Retina (tissue), 1 donor: ENCODE data around the gene DDX46.
A peak's percentile ranks its signal among the peaks of the same experiment; 100 is the strongest.
"Not testable (repeated sequence)": the region's sequence is repeated elsewhere in the genome, so short reads cannot be mapped to it uniquely, and the experiment has no call there.

Experiments used
- DNase-seq: peaks from one replicate; pipeline ENCODE4 v3.0.0-alpha.2; 2016

The DDX46 gene, protein sequence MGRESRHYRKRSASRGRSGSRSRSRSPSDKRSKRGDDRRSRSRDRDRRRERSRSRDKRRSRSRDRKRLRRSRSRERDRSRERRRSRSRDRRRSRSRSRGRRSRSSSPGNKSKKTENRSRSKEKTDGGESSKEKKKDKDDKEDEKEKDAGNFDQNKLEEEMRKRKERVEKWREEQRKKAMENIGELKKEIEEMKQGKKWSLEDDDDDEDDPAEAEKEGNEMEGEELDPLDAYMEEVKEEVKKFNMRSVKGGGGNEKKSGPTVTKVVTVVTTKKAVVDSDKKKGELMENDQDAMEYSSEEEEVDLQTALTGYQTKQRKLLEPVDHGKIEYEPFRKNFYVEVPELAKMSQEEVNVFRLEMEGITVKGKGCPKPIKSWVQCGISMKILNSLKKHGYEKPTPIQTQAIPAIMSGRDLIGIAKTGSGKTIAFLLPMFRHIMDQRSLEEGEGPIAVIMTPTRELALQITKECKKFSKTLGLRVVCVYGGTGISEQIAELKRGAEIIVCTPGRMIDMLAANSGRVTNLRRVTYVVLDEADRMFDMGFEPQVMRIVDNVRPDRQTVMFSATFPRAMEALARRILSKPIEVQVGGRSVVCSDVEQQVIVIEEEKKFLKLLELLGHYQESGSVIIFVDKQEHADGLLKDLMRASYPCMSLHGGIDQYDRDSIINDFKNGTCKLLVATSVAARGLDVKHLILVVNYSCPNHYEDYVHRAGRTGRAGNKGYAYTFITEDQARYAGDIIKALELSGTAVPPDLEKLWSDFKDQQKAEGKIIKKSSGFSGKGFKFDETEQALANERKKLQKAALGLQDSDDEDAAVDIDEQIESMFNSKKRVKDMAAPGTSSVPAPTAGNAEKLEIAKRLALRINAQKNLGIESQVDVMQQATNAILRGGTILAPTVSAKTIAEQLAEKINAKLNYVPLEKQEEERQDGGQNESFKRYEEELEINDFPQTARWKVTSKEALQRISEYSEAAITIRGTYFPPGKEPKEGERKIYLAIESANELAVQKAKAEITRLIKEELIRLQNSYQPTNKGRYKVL

DNA sequence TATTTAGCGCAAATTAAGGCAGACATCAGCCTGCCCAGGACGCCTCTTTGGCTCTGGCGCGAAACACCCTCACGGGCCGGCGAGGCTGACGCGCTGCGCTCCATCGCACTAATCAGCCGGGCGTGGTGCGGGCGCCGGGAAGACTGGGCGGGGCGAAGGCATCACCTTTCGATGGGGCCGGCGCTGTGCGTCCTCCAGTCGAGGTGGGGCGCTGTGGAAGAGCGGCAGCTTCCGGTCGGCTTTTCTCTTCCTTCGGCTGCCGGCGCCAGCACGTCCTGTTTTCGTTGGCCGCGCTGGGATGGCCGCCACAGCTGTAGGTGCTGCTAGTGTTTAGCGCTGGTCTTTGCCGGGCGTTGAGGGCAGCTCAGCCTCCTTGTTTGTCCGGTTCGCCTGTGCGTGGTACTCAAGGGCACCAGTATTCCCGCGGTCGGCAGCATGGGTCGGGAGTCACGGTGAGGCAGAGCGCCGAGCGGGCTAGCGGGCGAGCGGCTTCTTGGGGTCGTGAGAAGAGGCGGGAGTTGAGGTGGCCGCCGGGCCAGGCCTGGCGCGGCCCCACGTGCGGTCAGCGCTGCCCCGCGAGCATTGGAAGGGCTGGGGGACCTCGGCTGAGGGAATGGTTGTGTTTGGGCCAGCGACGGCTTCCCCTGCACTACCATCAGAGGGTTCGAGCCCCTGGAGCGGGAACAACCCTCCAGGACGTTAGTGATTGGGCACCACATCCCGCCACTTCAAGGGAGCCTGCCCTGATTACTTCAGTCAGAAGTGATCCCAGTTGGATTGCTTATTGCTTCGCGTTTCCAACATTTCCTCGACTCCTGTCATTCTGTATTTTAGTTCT, at the start of gene DDX46:
TSS of gene DDX46 (plus strand) at position 276 of the 838 bp plus-strand sequence. CDS start at position 436, 160 bp downstream.
- DNase-seq = peak; percentile 98

DNA sequence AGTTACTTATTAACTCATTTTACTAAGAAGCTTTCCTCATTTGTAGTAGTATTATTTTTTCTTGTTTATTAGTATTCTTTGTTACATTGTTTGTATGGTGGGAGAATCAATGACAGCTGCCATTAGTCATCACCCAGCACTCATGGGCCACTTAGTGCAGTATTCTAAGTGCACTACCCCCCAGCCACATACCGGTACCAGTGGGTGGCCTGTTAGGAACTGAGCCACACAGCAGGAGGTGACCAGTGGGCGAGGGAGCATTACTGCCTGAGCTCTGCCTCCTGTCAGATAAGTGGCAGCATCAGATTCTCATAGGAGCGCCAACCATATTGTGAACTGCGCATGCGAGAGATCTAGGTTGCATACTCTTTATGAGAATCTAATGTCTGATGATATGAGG, 44.5 kb upstream of the DDX46 start:
- no peak for DNase-seq

DNA sequence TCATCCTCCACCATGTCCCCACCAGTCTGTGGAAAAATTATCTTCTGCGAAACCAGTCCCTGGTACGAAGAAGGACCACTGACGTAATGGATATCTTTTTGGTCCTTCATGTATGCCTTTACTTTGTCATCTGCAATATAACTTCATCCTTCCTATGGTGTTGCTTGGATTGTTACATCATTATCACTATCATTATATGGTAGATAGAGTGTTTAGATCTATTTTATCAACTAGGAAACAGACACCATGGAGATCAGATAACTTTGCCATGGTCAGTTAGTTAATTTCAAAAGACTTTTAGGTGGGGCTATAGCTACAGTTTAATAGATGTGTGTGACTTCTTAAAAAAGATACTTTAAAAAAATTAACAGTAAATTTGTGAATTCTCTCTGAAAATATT, 44.0 kb upstream of the DDX46 start:
- DNase-seq = no peak

DNA sequence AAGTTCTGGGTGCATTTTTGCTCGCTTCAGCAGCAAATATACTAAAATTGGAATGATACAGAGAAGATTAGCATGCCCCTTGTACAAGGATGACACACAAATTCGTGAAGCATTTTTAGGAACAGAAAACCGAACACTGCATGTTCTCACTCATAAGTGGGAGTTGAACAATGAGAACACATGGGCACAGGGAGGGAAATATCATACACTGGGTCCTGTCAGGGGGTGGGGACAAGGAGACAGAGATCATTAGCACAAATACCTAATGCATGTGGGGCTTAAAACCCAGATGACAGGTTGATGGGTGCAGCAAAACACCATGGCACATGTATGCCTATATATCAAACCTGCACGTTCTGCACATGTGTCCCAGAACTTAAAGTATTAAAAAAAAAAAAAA, 43.1 kb upstream of the DDX46 start:
- DNase-seq = not testable (repeated sequence)

DNA sequence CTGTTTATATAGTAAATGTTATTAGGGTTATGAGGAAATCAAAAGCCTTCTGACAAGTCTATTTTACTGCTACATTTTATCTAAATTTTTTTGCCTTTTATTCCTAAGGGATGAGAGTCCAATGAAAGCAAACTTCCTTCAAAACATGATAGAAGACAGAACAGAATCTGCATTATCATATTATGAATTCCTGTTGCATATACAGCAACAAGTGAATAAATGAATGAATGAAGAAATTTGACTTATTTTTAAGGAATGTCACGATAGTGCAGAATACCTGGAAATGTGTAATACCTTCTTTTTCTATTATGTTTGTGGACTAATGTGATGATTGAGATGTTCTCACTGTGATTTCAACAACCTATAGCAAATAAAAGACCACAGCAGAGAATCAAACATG, 33.7 kb upstream of the DDX46 start:
- no peak for DNase-seq

DNA sequence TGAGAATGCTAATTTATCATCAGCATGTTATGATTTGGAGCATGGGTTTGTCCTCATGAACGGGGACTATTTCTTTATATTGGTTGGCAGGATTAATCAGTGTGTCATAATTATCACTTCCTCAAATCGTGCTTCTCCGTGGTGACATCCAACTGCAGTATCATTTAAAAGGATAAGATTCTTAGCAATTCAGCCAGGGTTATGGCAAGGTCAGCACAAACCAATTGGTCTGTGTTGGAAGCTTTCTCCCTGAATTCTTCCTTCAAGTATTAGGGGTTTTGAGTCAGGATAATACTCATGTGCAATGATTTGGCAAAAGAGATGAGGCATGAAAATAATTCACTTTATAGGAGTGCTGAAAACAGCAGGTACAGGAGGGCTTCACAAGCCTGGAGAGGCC, 25.8 kb upstream of the DDX46 start:
- DNase-seq = no peak

DNA sequence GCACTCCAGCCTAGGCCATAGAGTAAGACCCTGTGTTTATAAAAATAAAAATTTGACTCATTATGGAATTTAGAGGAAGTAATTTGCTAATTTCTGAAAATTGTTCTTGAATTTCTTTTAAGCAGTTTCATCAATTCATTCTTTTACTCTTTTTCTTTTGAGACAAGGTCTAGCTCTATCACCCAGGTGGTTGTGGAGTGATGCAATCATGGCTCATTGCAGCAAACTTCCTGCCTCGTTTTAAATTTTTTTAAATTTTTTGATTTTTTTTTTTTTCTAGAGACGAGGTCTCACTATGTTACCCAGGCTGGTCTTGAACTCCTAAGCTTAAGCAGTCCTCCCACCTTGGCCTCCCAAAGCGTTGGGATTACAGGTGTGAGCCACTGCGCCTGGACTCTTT, 23.3 kb upstream of the DDX46 start:
- no peak for DNase-seq

DNA sequence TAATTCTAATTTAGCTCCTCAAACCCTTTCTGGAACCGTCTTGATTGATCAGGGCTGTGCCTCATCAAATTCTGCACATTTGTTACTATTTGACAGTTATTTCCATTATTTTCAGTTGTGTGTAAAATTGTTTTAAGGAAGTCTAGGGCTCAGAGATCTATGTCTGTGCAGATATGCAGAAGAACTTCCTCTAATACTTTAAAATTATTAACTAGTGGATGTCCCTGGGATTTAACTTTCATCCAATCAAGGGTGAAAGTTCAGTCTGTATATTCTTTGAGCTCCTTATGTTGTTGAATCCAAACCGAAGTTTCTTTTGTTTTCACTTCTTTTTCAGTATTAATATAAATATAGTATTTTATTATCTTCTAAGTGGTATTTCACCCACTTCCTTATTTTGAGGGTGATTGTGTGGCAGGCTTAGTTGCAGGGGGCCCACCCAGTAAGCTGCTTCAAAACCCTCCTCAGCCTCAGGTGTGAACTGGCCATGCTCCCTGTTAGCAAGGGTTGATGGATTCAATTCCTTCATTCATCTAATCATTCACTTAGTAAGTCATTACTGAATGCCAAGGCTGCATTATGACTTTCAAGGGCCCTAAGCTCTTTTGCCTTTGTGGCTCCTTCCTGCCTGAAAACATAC, 22.3 kb upstream of the DDX46 start:
- no peak for DNase-seq

DNA sequence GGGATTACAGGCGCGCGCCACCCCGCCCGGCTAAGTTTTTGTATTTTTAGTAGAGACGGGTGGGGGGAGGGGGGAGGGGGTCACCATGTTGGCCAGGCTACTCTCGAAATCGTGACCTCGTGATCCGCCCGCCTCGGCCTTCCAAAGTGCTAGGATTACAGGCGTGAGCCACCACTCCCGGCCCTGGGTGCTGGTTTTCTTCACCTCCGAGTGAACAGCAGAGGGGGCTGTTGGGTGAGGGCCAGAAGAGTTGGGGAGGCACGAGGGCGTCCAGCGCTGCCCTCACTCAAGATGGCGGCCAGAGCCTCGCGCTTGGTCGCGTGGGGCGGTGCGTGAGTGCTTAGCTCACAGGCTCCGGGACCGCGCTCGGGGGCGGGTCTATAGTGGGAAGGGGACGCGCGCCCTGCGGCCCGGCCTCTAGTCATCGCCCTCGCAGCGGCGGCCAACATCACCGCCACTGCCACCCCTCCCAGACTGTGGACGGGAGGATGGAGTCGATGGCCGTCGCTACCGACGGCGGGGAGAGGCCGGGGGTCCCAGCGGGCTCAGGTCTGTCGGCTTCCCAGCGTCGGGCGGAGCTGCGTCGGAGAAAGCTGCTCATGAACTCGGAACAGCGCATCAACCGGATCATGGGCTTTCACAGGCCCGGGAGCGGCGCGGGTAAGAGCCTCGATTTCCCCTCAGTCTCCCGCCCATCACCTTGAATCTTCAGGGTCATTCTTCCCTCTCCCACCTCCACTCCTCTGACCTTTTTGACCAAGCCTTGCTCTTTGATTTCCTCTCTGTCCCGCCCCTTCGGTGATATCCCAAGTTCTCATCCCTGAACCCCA, 20.2 kb upstream of the DDX46 start, which contains the start of gene CAMLG:
TSS of gene CAMLG (plus strand) at position 416 of the 830 bp plus-strand sequence. CDS start at position 489, 73 bp downstream.
- peak; percentile 99 for DNase-seq

DNA sequence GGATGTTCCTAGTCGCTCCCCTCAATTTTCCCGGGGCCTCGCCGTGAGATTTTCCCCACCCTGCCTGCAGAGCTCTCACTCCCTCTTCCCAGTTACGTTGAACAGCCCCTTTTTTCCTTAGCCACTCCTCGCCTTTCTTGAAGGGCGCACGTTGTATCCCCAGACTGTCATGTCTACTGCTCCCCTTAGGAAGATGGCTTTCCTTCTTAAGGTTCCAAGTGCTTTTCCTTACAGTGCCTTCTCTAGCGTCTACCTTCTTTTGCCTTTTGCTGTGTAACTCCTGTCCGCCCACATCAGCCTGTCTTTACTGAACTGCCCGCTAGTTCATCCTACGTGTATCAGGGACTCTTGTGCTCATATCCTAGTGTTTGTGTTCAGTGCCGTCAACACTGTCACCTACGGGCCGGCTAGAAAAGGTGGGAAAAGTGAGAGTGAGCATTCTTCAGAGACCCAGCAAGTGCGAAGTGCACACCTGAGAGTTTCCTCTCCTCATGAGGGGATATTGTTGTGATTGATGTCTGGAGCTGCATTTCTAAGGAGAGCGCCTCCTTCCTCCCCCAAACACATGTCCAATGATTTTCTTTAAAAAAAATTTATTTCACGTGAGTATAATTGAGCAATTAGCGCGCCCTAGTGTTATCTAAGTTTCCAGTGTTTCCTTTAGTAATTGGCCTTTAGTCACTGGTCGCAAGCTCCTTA, 19.5 kb upstream of the DDX46 start:
- DNase-seq = no peak

DNA sequence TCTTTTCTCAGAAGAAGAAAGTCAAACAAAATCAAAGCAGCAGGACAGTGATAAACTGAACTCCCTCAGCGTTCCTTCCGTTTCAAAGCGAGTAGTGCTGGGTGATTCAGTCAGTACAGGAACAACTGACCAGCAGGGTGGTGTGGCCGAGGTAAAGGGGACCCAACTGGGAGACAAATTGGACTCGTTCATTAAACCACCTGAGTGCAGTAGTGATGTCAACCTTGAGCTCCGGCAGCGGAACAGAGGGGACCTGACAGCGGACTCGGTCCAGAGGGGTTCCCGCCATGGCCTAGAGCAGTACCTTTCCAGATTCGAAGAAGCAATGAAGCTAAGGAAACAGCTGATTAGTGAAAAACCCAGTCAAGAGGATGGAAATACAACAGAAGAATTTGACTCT, 17.5 kb upstream of the DDX46 start:
- no peak for DNase-seq

DNA sequence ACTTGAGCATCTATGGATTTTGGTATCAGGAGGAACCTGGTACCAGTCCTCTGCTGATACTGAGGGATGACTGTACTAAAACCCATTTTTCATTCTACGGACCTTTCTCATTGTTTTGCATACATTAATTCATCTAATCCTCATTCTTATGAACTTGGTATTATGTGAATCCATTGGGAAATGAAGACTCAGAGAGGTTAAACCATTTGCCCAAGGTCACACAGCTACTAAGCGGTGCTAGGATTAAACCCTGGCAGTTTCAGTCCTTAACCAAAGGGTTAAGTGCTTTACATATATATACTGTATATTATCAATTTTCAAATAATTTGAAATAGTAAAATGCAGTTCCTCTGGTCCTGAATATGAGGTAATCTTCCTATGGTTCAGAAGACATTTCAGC, 16.4 kb upstream of the DDX46 start:
- DNase-seq = no peak

DNA sequence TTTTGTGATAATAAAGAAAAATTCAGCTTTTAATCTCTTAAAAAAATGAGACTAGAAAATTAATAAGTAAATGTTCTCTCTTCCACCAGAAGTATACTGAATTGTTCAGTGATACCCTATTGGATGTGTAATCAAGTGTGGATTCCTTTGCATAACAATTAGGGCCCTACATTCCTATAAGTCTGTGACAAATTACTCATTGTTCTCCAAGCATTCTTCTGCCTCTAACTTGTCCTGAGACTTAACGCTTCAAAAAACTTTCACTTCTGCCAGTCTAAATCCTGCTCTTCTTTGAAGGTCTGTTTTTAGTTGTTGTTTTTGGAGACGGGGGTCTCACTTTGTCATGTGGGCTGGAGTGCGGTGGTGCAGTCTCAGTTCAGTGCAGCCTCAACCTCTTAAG, 9.2 kb upstream of the DDX46 start:
- no peak for DNase-seq

DNA sequence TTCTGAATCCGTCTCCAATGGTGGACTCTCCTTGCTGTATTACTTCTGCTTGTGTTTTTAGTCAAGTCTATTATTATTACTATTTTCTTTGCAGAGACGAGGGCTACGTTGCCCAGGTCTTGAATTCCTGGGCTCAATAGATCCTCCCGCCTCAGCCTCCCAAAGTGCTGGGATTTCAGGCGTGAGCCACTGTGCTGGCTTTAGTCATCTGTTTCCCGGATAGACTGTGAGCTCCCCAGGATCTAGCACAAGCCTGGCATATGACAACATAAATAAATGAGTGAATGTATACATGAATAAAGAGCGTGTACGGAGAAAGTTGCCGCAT, 439 bp upstream of the DDX46 start:
- no peak for DNase-seq

DNA sequence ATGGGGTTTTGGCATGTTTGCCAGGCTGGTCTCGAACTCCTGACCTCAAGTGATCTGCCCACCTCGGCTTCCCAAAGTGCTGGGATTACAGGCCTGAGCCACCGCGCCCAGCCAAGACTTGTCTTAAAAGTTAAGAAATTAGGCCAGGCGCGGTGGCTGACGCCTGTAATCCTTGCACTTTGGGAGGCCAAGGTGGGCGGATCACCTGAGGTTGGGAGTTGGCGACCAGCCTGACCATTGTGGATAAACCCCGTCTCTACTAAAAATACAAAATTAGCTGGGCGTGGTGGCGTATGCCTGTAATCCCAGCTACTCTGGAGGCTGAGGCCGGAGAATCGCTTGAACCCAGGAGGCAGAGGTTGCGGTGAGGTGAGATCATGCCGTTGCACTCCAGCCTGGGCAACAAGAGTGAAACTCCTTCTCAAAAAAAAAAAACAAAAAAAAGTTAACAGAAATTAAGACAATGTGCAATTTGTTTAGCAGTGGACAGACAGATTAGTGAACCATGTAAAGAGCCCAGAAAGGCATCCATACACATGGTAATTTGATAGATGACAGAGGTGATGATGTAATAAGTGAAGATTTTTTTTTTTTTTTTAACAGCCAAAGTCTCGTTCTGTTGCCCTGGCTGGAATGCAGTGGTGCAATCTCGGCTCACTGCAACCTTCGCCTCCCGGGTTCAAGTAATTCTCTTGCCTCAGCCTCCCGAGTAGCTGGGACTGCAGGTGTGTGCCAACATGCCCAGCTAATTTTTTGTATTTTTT, 9.1 kb downstream of the DDX46 start:
- DNase-seq = not testable (repeated sequence)

DNA sequence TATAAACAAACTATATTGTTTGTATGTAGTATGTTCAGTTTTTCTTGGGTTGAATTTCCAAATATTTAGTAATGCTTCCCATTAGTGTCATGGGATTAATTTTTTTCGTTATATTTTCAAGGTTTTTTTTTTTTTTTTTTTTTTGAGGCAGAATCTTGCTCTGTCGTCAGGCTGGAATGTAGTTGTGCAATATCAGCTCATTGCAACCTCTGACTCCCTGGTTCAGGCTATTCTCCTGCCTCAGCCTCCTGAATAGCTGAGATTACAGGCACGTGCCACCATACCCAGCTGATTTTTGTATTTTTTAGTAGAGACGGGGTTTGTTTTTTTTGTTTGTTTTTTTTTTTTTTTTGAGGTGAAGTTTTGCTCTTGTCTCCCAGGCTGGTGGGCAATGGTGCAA, 10.6 kb downstream of the DDX46 start:
- no peak for DNase-seq

DNA sequence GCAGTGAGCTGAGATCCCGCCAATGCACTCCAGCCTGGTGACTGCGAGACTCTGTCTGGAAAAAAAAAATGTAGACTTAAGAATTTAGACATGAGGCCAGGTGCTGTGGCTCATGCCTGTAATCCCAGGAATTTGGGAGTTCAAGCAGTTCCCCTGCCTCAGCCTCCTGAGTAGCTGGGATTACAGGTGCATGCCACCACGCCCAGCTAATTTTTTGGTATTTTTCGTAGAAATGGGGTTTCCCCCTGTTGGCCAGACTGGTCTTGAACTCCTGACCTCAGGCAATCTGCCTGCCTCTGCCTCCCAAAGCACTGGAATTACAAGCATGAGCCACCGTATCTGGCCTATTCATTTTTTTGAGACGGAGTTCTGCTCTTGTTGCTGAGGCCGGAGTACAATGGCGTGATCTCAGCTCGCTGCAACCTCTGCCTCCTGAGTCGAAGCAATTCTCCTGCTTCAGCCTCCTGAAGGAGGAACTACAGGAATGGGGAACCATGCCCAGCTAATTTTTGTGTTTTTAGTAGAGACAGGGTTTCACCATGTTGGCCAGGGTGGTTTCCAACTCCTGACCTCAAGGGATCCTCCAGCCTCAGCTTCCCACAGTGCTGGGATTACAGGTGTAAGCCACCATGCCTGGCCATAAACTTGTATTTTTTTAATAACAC, 14.0 kb downstream of the DDX46 start:
- DNase-seq = no peak

DNA sequence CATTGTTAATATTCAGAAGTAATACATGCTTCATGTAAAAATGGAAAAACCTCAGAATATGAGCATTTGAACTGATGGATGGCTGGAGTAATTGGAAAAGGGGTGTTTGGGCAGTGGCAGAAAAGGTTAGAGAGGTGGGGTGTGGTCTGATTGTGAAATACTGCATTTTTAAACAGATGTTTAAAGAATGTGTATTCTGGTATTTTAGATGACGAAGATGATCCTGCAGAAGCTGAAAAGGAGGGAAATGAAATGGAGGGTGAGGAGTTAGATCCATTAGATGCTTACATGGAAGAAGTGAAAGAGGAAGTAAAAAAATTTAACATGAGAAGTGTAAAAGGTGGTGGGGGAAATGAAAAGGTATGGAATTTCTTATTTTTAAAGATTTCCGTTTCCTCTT, 18.8 kb downstream of the DDX46 start:
- DNase-seq = no peak

DNA sequence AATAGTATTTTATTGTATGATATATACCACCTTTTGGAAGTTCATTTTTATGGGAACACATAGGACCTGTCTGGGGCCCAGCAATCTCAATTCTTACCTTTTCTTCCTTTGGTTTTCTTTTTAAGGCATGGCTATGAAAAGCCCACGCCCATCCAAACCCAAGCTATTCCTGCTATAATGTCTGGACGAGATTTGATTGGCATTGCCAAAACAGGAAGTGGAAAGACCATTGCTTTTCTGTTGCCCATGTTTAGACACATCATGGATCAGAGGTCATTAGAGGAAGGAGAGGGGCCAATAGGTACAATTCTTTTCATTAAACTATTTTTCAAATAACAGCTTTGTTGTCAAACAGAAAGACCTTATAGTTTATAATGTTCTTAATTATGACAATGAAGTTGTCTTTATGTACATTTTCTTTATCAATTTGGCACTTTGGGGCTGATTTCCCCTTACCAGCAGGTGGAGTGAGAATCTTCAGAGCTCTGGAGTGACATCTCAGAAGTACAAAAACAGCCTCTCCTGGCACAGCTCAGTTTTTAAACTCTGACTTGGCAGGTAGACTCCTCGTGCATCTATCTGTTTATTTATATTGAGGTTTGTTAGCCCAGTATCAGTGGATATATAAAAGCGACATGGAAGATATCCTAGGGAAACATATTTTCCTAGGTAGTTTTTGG, 25.8 kb downstream of the DDX46 start:
- no peak for DNase-seq
